ENCODE data around the gene MYOG. TPM values are rescaled to one million over a fixed set of nuclear protein-coding genes. Genes with fewer than 3 reads are reported as not detected.

The MYOG gene
- total and polyA plus RNA-seq, 2 donors (not counting 1 experiment from before 2014, with no cell fraction given) = not detected

GRCh38 chr1:203059485-203059884, 26.3 kb downstream of the MYOG start:
- Histone ChIP-seq H3K27me3 (ENCODE audit: control insufficient read depth, insufficient read depth, low read length) (peaks cover 3% of the 10 kb centered on the region), H4K20me1 (ENCODE audit: control insufficient read depth, extremely low read depth, insufficient read depth, low read length) (no peaks in the 10 kb centered on the region), H3K4me3 (replicated peaks in 1 of 4; ENCODE audit: control extremely low read depth in 1 of 4, insufficient read depth in 1 of 4, low read depth in 3 of 4, low read length in 4 of 4) (no peak overlapping the region), H3K79me2 (ENCODE audit: control insufficient read depth, insufficient read depth, low read length) (no peaks in the 10 kb centered on the region), H2AFZ (ENCODE audit: low read length) (no peak overlapping the region), H3K27ac (ENCODE audit: insufficient read depth, low read length) (no peak overlapping the region), H3K9me3 (ENCODE audit: control insufficient read depth, insufficient read depth, low read depth, low read length) (no peaks in the 10 kb centered on the region), H3K4me1 (ENCODE audit: control insufficient read depth, extremely low read depth, insufficient read depth, low read length) (peaks cover 2% of the 10 kb centered on the region), H3K9ac (ENCODE audit: insufficient read depth, low read length) (no peak overlapping the region), H3K36me3 (ENCODE audit: control insufficient read depth, insufficient read depth, low read length) (no peaks in the 10 kb centered on the region), H3K4me2 (ENCODE audit: extremely low read depth, insufficient read depth, low read length) (no peak overlapping the region)
- no peak for DNase-seq (ENCODE audit: low read depth in 2 of 2)
- TF ChIP-seq, protein P1, sequence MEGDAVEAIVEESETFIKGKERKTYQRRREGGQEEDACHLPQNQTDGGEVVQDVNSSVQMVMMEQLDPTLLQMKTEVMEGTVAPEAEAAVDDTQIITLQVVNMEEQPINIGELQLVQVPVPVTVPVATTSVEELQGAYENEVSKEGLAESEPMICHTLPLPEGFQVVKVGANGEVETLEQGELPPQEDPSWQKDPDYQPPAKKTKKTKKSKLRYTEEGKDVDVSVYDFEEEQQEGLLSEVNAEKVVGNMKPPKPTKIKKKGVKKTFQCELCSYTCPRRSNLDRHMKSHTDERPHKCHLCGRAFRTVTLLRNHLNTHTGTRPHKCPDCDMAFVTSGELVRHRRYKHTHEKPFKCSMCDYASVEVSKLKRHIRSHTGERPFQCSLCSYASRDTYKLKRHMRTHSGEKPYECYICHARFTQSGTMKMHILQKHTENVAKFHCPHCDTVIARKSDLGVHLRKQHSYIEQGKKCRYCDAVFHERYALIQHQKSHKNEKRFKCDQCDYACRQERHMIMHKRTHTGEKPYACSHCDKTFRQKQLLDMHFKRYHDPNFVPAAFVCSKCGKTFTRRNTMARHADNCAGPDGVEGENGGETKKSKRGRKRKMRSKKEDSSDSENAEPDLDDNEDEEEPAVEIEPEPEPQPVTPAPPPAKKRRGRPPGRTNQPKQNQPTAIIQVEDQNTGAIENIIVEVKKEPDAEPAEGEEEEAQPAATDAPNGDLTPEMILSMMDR (conservative IDR thresholded peaks at IDR 0.05 in 1 of 2, IDR thresholded peaks at IDR 0.05 in 1 of 2; ENCODE audit: low read depth in 1 of 2, low read length in 2 of 2) = no peak
- TF ChIP-seq EZH2 (IDR thresholded peaks at IDR 0.05; ENCODE audit: low read length, missing control alignments) = no peak

DNA sequence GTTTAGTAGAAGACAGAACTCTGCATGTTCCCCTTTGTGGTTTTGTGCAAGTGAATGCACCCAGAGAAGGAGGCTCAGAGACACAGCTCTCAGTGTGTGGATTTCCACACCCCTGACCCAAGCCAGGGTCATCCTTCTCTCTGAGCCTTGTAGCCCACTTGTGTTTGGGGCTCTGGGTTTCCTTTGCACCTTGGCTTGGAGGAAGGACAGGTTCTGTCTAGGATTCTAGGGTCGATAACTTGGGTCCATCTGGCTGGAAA, 27.2 kb downstream of the MYOG start:
- H3K4me1 ChIP-seq (ENCODE audit: control insufficient read depth, extremely low read depth, insufficient read depth, low read length) = peaks cover 2% of the 10 kb centered on the region
- no peak overlapping the region for H3K4me3 ChIP-seq (replicated peaks in 1 of 4; ENCODE audit: control extremely low read depth in 1 of 4, insufficient read depth in 1 of 4, low read depth in 3 of 4, low read length in 4 of 4)
- no peak overlapping the region for H3K9ac ChIP-seq (ENCODE audit: insufficient read depth, low read length)
- no peaks in the 10 kb centered on the region for H3K36me3 ChIP-seq (ENCODE audit: control insufficient read depth, insufficient read depth, low read length)
- H3K79me2 ChIP-seq (ENCODE audit: control insufficient read depth, insufficient read depth, low read length) = no peaks in the 10 kb centered on the region
- H3K27me3 ChIP-seq (ENCODE audit: control insufficient read depth, insufficient read depth, low read length) = peaks cover 3% of the 10 kb centered on the region
- no peaks in the 10 kb centered on the region for H3K9me3 ChIP-seq (ENCODE audit: control insufficient read depth, insufficient read depth, low read depth, low read length)
- TF ChIP-seq, protein P1 (conservative IDR thresholded peaks at IDR 0.05 in 1 of 2, IDR thresholded peaks at IDR 0.05 in 1 of 2; ENCODE audit: low read depth in 1 of 2, low read length in 2 of 2) = no peak
- no peak for TF ChIP-seq EZH2 (IDR thresholded peaks at IDR 0.05; ENCODE audit: low read length, missing control alignments)
- no peak overlapping the region for H3K4me2 ChIP-seq (ENCODE audit: extremely low read depth, insufficient read depth, low read length)
- DNase-seq (ENCODE audit: low read depth in 2 of 2) = no peak
- no peak overlapping the region for H2AFZ ChIP-seq (ENCODE audit: low read length)
- H3K27ac ChIP-seq (ENCODE audit: insufficient read depth, low read length) = no peak overlapping the region
- no peaks in the 10 kb centered on the region for H4K20me1 ChIP-seq (ENCODE audit: control insufficient read depth, extremely low read depth, insufficient read depth, low read length)

- DNase-seq (ENCODE audit: low read depth in 2 of 2) = no peak
- no peak overlapping the region for H3K27ac ChIP-seq (ENCODE audit: insufficient read depth, low read length)
- no peaks in the 10 kb centered on the region for H3K79me2 ChIP-seq (ENCODE audit: control insufficient read depth, insufficient read depth, low read length)
- H3K9me3 ChIP-seq (ENCODE audit: control insufficient read depth, insufficient read depth, low read depth, low read length) = no peaks in the 10 kb centered on the region
- H3K27me3 ChIP-seq (ENCODE audit: control insufficient read depth, insufficient read depth, low read length) = peaks cover 3% of the 10 kb centered on the region
- H2AFZ ChIP-seq (ENCODE audit: low read length) = no peak overlapping the region
- TF ChIP-seq EZH2 (IDR thresholded peaks at IDR 0.05; ENCODE audit: low read length, missing control alignments) = no peak
- TF ChIP-seq, protein P1 (conservative IDR thresholded peaks at IDR 0.05 in 1 of 2, IDR thresholded peaks at IDR 0.05 in 1 of 2; ENCODE audit: low read depth in 1 of 2, low read length in 2 of 2) = no peak
- H4K20me1 ChIP-seq (ENCODE audit: control insufficient read depth, extremely low read depth, insufficient read depth, low read length) = no peaks in the 10 kb centered on the region
- H3K4me2 ChIP-seq (ENCODE audit: extremely low read depth, insufficient read depth, low read length) = no peak overlapping the region
- H3K36me3 ChIP-seq (ENCODE audit: control insufficient read depth, insufficient read depth, low read length) = no peaks in the 10 kb centered on the region
- no peak overlapping the region for H3K4me3 ChIP-seq (replicated peaks in 1 of 4; ENCODE audit: control extremely low read depth in 1 of 4, insufficient read depth in 1 of 4, low read depth in 3 of 4, low read length in 4 of 4)
- H3K9ac ChIP-seq (ENCODE audit: insufficient read depth, low read length) = no peak overlapping the region
- peaks cover 2% of the 10 kb centered on the region for H3K4me1 ChIP-seq (ENCODE audit: control insufficient read depth, extremely low read depth, insufficient read depth, low read length)
Measured at GRCh38 chr1:203057911-203058675, 27.7 kb downstream of the MYOG start.
